Activated naive CD4-positive, alpha-beta T cell treated with anti-CD3 and anti-CD28 coated beads for 36 hours (primary cell): Measurements from ENCODE around the gene TTC4. TPM values are rescaled to one million over a fixed set of nuclear protein-coding genes. Genes with fewer than 3 reads are reported as not detected.
A peak's percentile ranks its signal among the peaks of the same experiment; 100 is the strongest.

Experiments used
- CTCF ChIA-PET: fragments of 350-600 bp; sonication (Branson Sonifier 250); formaldehyde crosslinking; loops from one replicate; lab custom pipeline; 2021; ENCODE audit warnings: antibody characterized with exemption; lab: Charles Lee
- DNase-seq: peaks from one replicate; pipeline ENCODE4 v3.0.0-alpha.2; 2020
- H3K27ac Mint-ChIP-seq: one replicate; pipeline ENCODE4 v1.8.0; 2021; ENCODE audit warnings: mild to moderate bottlenecking, mixed read lengths
- H3K27me3 Mint-ChIP-seq: one replicate; pipeline ENCODE4 v1.8.0; 2021; ENCODE audit warnings: low read depth, mixed read lengths
- H3K36me3 Mint-ChIP-seq: one replicate; pipeline ENCODE4 v1.8.0; 2021; ENCODE audit warnings: low read depth, mixed read lengths
- H3K4me1 Mint-ChIP-seq: one replicate; pipeline ENCODE4 v1.8.0; 2021; ENCODE audit warnings: low read depth, mixed read lengths
- H3K4me3 Mint-ChIP-seq: one replicate; pipeline ENCODE4 v1.8.0; 2021; ENCODE audit warnings: mild to moderate bottlenecking, moderate library complexity, mixed read lengths
- H3K9me3 Mint-ChIP-seq: one replicate; pipeline ENCODE4 v1.8.0; 2021; ENCODE audit warnings: mixed read lengths
- intact Hi-C: fragments of 100-400 bp; cut with micrococcal nuclease; formaldehyde crosslinking; loops from one replicate; pipeline ENCODE4 v1.15.1; 2023
- total RNA-seq, 2 experiments: library from RNA; stranded (reverse); gene quantifications; one replicate each; pipeline ENCODE4 v1.2.3, GENCODE V29; 2021

Gene TTC4, protein sequence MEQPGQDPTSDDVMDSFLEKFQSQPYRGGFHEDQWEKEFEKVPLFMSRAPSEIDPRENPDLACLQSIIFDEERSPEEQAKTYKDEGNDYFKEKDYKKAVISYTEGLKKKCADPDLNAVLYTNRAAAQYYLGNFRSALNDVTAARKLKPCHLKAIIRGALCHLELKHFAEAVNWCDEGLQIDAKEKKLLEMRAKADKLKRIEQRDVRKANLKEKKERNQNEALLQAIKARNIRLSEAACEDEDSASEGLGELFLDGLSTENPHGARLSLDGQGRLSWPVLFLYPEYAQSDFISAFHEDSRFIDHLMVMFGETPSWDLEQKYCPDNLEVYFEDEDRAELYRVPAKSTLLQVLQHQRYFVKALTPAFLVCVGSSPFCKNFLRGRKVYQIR
- 10 to 100 TPM; 26.3 to 30.2 TPM for total RNA-seq

GRCh38 chr1:54715493-54716298, at the start of gene TTC4:
TTC4 (plus strand) TSS chr1:54715861; CDS start chr1:54715909, 48 bp downstream.
- Mint-ChIP-seq H3K9me3 (no peaks in the 10 kb centered on the region), H3K4me3 (peak within 1 kb of the TSS; percentile 92), H3K27me3 (no peaks in the 10 kb centered on the region), H3K36me3 (peaks cover 15% of the 10 kb centered on the region), H3K4me1 (peaks cover 31% of the 10 kb centered on the region), H3K27ac (peak within 1 kb of the TSS; percentile 92)
- CTCF ChIA-PET, result no interaction called here
- peak; percentile 84 for DNase-seq
- intact Hi-C loops, result loop anchor here (1.0 to 10.0 kb wide), 11 partner anchors 43 to 1391 kb away; partner anchors contain the start of genes DHCR24, IFT25, LRP8 and LRRC42

DNA sequence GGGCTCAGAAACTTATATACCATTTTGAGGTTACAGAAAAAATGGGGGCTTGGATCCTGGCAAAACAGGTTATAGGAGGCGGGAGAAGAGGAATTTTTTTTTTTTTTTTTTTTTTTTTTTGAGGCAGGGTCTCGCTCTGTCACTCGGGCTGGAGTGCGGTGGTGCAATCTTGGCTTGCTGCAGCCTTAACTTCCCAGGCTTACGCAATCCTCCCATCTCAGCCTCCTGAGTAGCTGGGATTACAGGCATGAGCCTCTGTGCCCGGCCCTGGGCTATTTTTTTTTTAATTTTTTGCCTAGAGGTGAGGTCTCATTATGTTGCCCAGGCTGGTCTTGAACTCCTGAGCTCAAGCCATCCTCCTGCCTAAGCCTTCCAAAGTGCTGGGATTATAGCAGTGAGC, 49.3 kb upstream of the TTC4 start:
- no peak overlapping the region for H3K27ac Mint-ChIP-seq
- DNase-seq, result no peak
- intact Hi-C loops, result no loop called here
- no peaks in the 10 kb centered on the region for H3K4me1 Mint-ChIP-seq
- H3K9me3 Mint-ChIP-seq, result no peaks in the 10 kb centered on the region
- CTCF ChIA-PET, result interaction anchor here (0.6 kb wide), 1 partner anchor 31 kb away, joined by 4 read pairs; no protein-coding TSS in a partner anchor
- H3K27me3 Mint-ChIP-seq, result no peaks in the 10 kb centered on the region
- H3K4me3 Mint-ChIP-seq, result no peak overlapping the region
- no peaks in the 10 kb centered on the region for H3K36me3 Mint-ChIP-seq

DNA sequence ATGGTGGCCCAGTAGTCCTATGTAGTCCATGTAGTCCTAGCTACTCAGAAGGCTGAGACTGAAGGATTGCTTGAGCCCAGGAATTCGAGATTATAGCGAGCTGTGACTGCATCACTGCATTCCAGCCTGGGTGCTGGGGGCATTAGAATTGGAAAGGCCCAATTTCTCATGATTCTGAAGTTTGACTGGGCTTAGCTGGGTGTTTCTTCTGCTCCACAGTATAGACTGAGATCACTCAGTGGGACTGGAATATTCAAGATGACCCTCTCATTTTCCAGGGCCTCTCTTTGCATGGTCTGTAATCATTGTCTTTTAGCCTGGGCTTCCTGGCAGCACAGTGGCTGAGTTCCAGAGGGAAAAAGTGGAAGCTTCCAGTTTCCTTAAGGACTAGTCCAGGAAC, 47.9 kb upstream of the TTC4 start:
- no peak overlapping the region for H3K27ac Mint-ChIP-seq
- H3K36me3 Mint-ChIP-seq, result no peaks in the 10 kb centered on the region
- H3K9me3 Mint-ChIP-seq, result no peaks in the 10 kb centered on the region
- CTCF ChIA-PET, result interaction anchor here (0.6 to 1.3 kb wide), 6 partner anchors 104 to 578 kb away, joined by 3 to 5 read pairs (median 3); no protein-coding TSS in a partner anchor
- H3K4me3 Mint-ChIP-seq, result no peak overlapping the region
- intact Hi-C loops, result no loop called here
- DNase-seq, result no peak
- no peaks in the 10 kb centered on the region for H3K4me1 Mint-ChIP-seq
- no peaks in the 10 kb centered on the region for H3K27me3 Mint-ChIP-seq

DNA sequence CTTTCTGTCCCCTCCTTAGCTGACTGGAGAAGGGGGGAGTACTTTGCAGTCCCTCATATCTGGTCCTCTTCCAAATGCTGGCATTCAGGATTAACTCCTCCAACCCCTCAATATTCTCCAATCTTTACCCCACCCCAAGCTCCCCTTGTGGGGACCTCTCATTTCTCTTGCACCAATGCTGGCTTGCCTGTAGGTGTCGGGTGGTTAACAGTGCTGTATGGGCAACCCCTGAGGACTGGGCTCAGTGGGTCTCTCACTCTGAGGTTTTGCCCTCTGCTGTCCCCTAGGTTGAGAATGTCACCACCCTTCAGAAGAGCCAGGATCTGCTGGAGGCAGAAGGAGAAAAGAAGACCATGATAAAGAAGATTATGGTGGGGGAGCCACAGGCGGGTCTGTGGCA, 47.1 kb upstream of the TTC4 start:
- intact Hi-C loops, result no loop called here
- Mint-ChIP-seq H3K36me3 (no peaks in the 10 kb centered on the region), H3K4me1 (no peaks in the 10 kb centered on the region), H3K4me3 (no peak overlapping the region), H3K27me3 (no peaks in the 10 kb centered on the region), H3K27ac (no peak overlapping the region), H3K9me3 (no peaks in the 10 kb centered on the region)
- no peak for DNase-seq
- CTCF ChIA-PET, result interaction anchor here (1.3 kb wide), 1 partner anchor 144 kb away, joined by 3 read pairs; no protein-coding TSS in a partner anchor

DNA sequence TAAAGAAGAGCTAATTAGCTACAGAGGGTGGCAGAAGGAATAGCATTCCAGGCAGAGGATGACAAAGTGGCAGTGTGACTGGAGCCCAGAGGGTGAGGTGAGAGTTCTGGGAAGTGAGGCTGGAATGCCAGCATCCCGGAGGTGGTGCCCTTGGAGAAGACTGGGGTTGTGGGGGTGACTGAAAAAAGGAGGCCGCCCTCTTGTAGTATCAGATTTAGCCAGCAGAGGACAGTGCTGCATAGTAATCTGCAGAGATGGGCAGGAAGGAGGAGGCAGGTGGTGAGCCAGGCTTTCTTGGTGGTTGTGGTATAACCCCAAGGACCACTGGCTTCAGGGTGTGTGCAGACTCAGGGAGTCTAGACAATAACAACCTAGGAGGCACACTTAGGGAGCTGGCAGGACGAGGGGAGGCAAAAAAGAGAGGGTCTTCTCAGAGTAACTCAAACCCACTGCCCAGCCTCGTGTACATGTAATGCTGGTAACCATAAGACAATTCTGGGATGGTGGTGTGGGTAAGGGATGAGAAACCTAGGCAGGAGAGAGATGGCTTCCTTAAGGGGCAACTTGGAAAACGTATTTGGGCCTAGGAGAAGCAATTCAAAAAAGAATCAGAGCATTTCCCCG, 43.6 kb upstream of the TTC4 start:
- Mint-ChIP-seq H3K4me3 (no peak overlapping the region), H3K27ac (no peak overlapping the region), H3K4me1 (no peaks in the 10 kb centered on the region), H3K9me3 (no peaks in the 10 kb centered on the region), H3K36me3 (no peaks in the 10 kb centered on the region), H3K27me3 (no peaks in the 10 kb centered on the region)
- CTCF ChIA-PET, result interaction anchor here (0.7 to 3.1 kb wide), 7 partner anchors 90 to 173 kb away, joined by 3 to 15 read pairs (median 3); no protein-coding TSS in a partner anchor
- intact Hi-C loops, result loop anchor here (1.0 to 5.0 kb wide), 7 partner anchors 43 to 350 kb away; partner anchors contain the start of genes TTC22 and TTC4
- DNase-seq, result peak; percentile 84

GRCh38 chr1:54678776-54679643, 36.7 kb upstream of the TTC4 start:
- CTCF ChIA-PET, result no interaction called here
- no peak for DNase-seq
- no peaks in the 10 kb centered on the region for H3K9me3 Mint-ChIP-seq
- no peak overlapping the region for H3K27ac Mint-ChIP-seq
- no peak overlapping the region for H3K4me3 Mint-ChIP-seq
- H3K36me3 Mint-ChIP-seq, result no peaks in the 10 kb centered on the region
- no peaks in the 10 kb centered on the region for H3K4me1 Mint-ChIP-seq
- no peaks in the 10 kb centered on the region for H3K27me3 Mint-ChIP-seq
- intact Hi-C loops, result no loop called here

GRCh38 chr1:54679706-54680105, 36.0 kb upstream of the TTC4 start:
- H3K9me3 Mint-ChIP-seq, result no peaks in the 10 kb centered on the region
- no peak overlapping the region for H3K4me3 Mint-ChIP-seq
- CTCF ChIA-PET, result no interaction called here

GRCh38 chr1:54680387-54680786, 35.3 kb upstream of the TTC4 start:
- H3K4me3 Mint-ChIP-seq, result no peak overlapping the region
- H3K27me3 Mint-ChIP-seq, result no peaks in the 10 kb centered on the region
- intact Hi-C loops, result no loop called here
- no peaks in the 10 kb centered on the region for H3K36me3 Mint-ChIP-seq
- DNase-seq, result no peak
- CTCF ChIA-PET, result interaction anchor here (1.3 kb wide), 1 partner anchor 112 kb away, joined by 5 read pairs; no protein-coding TSS in a partner anchor
- H3K27ac Mint-ChIP-seq, result no peak overlapping the region
- no peaks in the 10 kb centered on the region for H3K4me1 Mint-ChIP-seq
- no peaks in the 10 kb centered on the region for H3K9me3 Mint-ChIP-seq

More at GRCh38 chr1:54679706-54680105, 36.0 kb upstream of the TTC4 start:
- H3K27ac Mint-ChIP-seq, result no peak overlapping the region
- intact Hi-C loops, result no loop called here
- no peaks in the 10 kb centered on the region for H3K27me3 Mint-ChIP-seq
- H3K36me3 Mint-ChIP-seq, result no peaks in the 10 kb centered on the region
- DNase-seq, result no peak
- no peaks in the 10 kb centered on the region for H3K4me1 Mint-ChIP-seq

- CTCF ChIA-PET, result interaction anchor here (1.3 kb wide), 1 partner anchor 111 kb away, joined by 5 read pairs; no protein-coding TSS in a partner anchor
- Mint-ChIP-seq H3K4me3 (no peak overlapping the region), H3K9me3 (no peaks in the 10 kb centered on the region), H3K4me1 (no peaks in the 10 kb centered on the region), H3K27ac (no peak overlapping the region), H3K27me3 (no peaks in the 10 kb centered on the region), H3K36me3 (no peaks in the 10 kb centered on the region)
- DNase-seq, result no peak
- intact Hi-C loops, result no loop called here
These were observed 34.3 kb upstream of the TTC4 start for GRCh38 chr1:54681358-54681757.

- no peak for DNase-seq
- intact Hi-C loops, result no loop called here
- CTCF ChIA-PET, result no interaction called here
- no peaks in the 10 kb centered on the region for H3K4me1 Mint-ChIP-seq
- H3K4me3 Mint-ChIP-seq, result no peak overlapping the region
- no peaks in the 10 kb centered on the region for H3K27me3 Mint-ChIP-seq
- no peak overlapping the region for H3K27ac Mint-ChIP-seq
- no peaks in the 10 kb centered on the region for H3K9me3 Mint-ChIP-seq
- no peaks in the 10 kb centered on the region for H3K36me3 Mint-ChIP-seq
These were observed 32.2 kb upstream of the TTC4 start for GRCh38 chr1:54683453-54683852.

- no peak for DNase-seq
- H3K27ac Mint-ChIP-seq, result no peak overlapping the region
- H3K36me3 Mint-ChIP-seq, result no peaks in the 10 kb centered on the region
- H3K4me1 Mint-ChIP-seq, result no peaks in the 10 kb centered on the region
- H3K27me3 Mint-ChIP-seq, result no peaks in the 10 kb centered on the region
- no peaks in the 10 kb centered on the region for H3K9me3 Mint-ChIP-seq
- intact Hi-C loops, result no loop called here
- no peak overlapping the region for H3K4me3 Mint-ChIP-seq
- CTCF ChIA-PET, result interaction anchor here (1.6 kb wide), 1 partner anchor 10 kb away, joined by 3 read pairs; no protein-coding TSS in a partner anchor
These were observed 30.2 kb upstream of the TTC4 start for GRCh38 chr1:54685335-54685905.
